IMR-90 (cell line): ENCODE results near the gene ACSF2. TPM values are rescaled to one million over a fixed set of nuclear protein-coding genes. Genes with fewer than 3 reads are reported as not detected.

Source experiments
- ATAC-seq: fragments of 200-7000 bp; cut with Tn5 transposase; 2 replicates; pipeline ENCODE4 v1.9.1; 2020; ENCODE audit warnings: low read depth, mild to moderate bottlenecking, moderate library complexity
- BruUV-seq: library from RNA; stranded (reverse); fragments of 400-500 nt; replicated peaks from 2 replicates; lab custom pipeline; 2021; lab: Mats Ljungman, UMichigan
- CTCF ChIA-PET: fragments of 300-600 bp; formaldehyde crosslinking; extraction: SDS; loops from one replicate; lab custom pipeline; 2021; ENCODE audit warnings: antibody characterized with exemption; lab: Yijun Ruan, JAX
- POLR2A ChIA-PET: fragments of 300-600 bp; sonication (Branson Sonifier 250); formaldehyde crosslinking; loops from one replicate; lab custom pipeline; 2022; ENCODE audit warnings: antibody characterized with exemption; ENCODE audit not compliant: unreplicated experiment; lab: Charles Lee
- DNase-seq: peaks from one replicate; pipeline ENCODE4 v3.0.0; 2013
- H2AFZ ChIP-seq: replicated peaks from 2 replicates; pipeline ENCODE3; 2013; ENCODE audit warnings: low read length, mild to moderate bottlenecking; ENCODE audit not compliant: poor library complexity
- H2AK5ac ChIP-seq: 2 replicates; pipeline ENCODE4 v1.6.1; 2013; ENCODE audit warnings: low read depth, low read length, inconsistent platforms
- H2AK9ac ChIP-seq: replicated peaks from 2 replicates; pipeline ENCODE3; 2013; ENCODE audit warnings: mild to moderate bottlenecking, low read depth, low read length, moderate library complexity; ENCODE audit not compliant: poor library complexity
- H2BK120ac ChIP-seq: 2 replicates; pipeline ENCODE4 v1.6.1; 2013; ENCODE audit warnings: low read depth, low read length, inconsistent platforms
- H2BK15ac ChIP-seq: 3 replicates; pipeline ENCODE4 v1.6.1; 2013; ENCODE audit warnings: low read depth, low read length, inconsistent platforms
- H2BK20ac ChIP-seq: 2 replicates; pipeline ENCODE4 v1.6.1; 2013; ENCODE audit warnings: low read depth, mild to moderate bottlenecking, inconsistent platforms, low read length, moderate library complexity
- H2BK5ac ChIP-seq: 2 replicates; pipeline ENCODE4 v1.6.1; 2013; ENCODE audit warnings: mild to moderate bottlenecking, low read depth, low read length, inconsistent platforms; ENCODE audit not compliant: poor library complexity, severe bottlenecking
- H3K14ac ChIP-seq: replicated peaks from 2 replicates; pipeline ENCODE4 v1.6.1; 2013; ENCODE audit warnings: low read depth, low read length, inconsistent platforms
- H3K18ac ChIP-seq: 2 replicates; pipeline ENCODE4 v1.6.1; 2013; ENCODE audit warnings: low read depth, low read length, control low read depth
- H3K23ac ChIP-seq: 2 replicates; pipeline ENCODE4 v1.6.1; 2013; ENCODE audit warnings: low read depth, low read length, inconsistent platforms
- H3K27ac ChIP-seq: 2 replicates; pipeline ENCODE4 v1.5.1; 2013; ENCODE audit warnings: mild to moderate bottlenecking, control low read depth, low read length; ENCODE audit not compliant: insufficient read depth
- H3K27me3 ChIP-seq: 2 replicates; pipeline ENCODE4 v1.6.1; 2013; ENCODE audit warnings: low read length; ENCODE audit not compliant: control insufficient read depth, insufficient read depth
- H3K36me3 ChIP-seq: 2 replicates; pipeline ENCODE4 v1.6.1; 2013; ENCODE audit warnings: low read length, mixed read lengths; ENCODE audit not compliant: control insufficient read depth, insufficient read depth
- H3K4ac ChIP-seq: 2 replicates; pipeline ENCODE4 v1.6.1; 2013; ENCODE audit warnings: low read depth, low read length, inconsistent platforms
- H3K4me1 ChIP-seq: 2 replicates; pipeline ENCODE4 v1.6.1; 2013; ENCODE audit warnings: low read length, mixed read lengths; ENCODE audit not compliant: control insufficient read depth, insufficient read depth
- H3K4me2 ChIP-seq: 2 replicates; pipeline ENCODE4 v1.6.1; 2013; ENCODE audit warnings: low read depth, mild to moderate bottlenecking, control low read depth, low read length, moderate library complexity
- H3K4me3 ChIP-seq: 2 replicates; pipeline ENCODE4 v1.5.1; 2013; ENCODE audit warnings: low read depth, mild to moderate bottlenecking, control low read depth, low read length, moderate library complexity; ENCODE audit not compliant: insufficient read depth
- H3K56ac ChIP-seq: 2 replicates; pipeline ENCODE4 v1.6.1; 2013; ENCODE audit warnings: low read length, inconsistent platforms; ENCODE audit not compliant: insufficient read depth; ENCODE audit errors: extremely low read depth
- H3K79me1 ChIP-seq, 2 experiments: 2 replicates each; pipeline ENCODE4 v1.6.1; 2013; ENCODE audit warnings: low read length in 2 of 2, inconsistent platforms in 1 of 2, low read depth in 1 of 2
- H3K9ac ChIP-seq: 2 replicates; pipeline ENCODE4 v1.6.1; 2013; ENCODE audit warnings: low read depth, low read length, control low read depth
- H3K9me1 ChIP-seq: 2 replicates; pipeline ENCODE4 v1.6.1; 2013; ENCODE audit warnings: low read length, inconsistent platforms; ENCODE audit not compliant: insufficient read depth
- H3K9me3 ChIP-seq: 2 replicates; pipeline ENCODE4 v1.6.1; 2013; ENCODE audit warnings: low read length; ENCODE audit not compliant: control insufficient read depth, insufficient read depth
- H4K20me1 ChIP-seq: 2 replicates; pipeline ENCODE4 v1.6.1; 2013; ENCODE audit warnings: low read length, inconsistent platforms; ENCODE audit not compliant: insufficient read depth
- H4K5ac ChIP-seq: 2 replicates; pipeline ENCODE4 v1.6.1; 2013; ENCODE audit warnings: mild to moderate bottlenecking, low read depth, low read length, control low read depth
- H4K8ac ChIP-seq, 2 experiments: 2 replicates each; pipeline ENCODE4 v1.6.1; 2013; ENCODE audit warnings: low read depth in 2 of 2, low read length in 2 of 2, control low read depth in 1 of 2, inconsistent platforms in 1 of 2
- H4K91ac ChIP-seq: 2 replicates; pipeline ENCODE4 v1.6.1; 2013; ENCODE audit warnings: low read depth, low read length, inconsistent platforms; ENCODE audit not compliant: insufficient read depth
- BHLHE40 ChIP-seq: fragments of 150-350 bp; IDR thresholded peaks from 2 replicates; pipeline ENCODE4 v1.6.1; 2016; ENCODE audit warnings: mild to moderate bottlenecking, low read depth, low read length
- CEBPB ChIP-seq: IDR thresholded peaks from 2 replicates; pipeline ENCODE4 v1.6.1; 2012; ENCODE audit warnings: low read depth, low read length, improper control_type of control experiment
- CHD1 ChIP-seq: IDR thresholded peaks from 2 replicates; pipeline ENCODE4 v1.6.1; 2012; ENCODE audit warnings: low read depth, low read length, improper control_type of control experiment
- FOS ChIP-seq: fragments of 150-350 bp; IDR thresholded peaks from 2 replicates; pipeline ENCODE4 v1.6.1; 2016; ENCODE audit warnings: low read depth, low read length
- MAFK ChIP-seq: IDR thresholded peaks from 2 replicates; pipeline ENCODE4 v1.6.1; 2012; ENCODE audit warnings: low read depth, low read length, improper control_type of control experiment
- MAZ ChIP-seq: IDR thresholded peaks from 2 replicates; pipeline ENCODE4 v1.6.1; 2012; ENCODE audit warnings: low read depth, mild to moderate bottlenecking, low read length, improper control_type of control experiment, moderate library complexity, borderline replicate concordance
- MXI1 ChIP-seq: IDR thresholded peaks from 2 replicates; pipeline ENCODE4 v1.6.1; 2012; ENCODE audit warnings: low read depth, mild to moderate bottlenecking, low read length, moderate library complexity, borderline replicate concordance
- NFE2L2 ChIP-seq: fragments of 150-350 bp; IDR thresholded peaks from 2 replicates; pipeline ENCODE4 v1.6.1; 2016; ENCODE audit warnings: low read depth, mild to moderate bottlenecking, low read length
- POLR2A ChIP-seq: IDR thresholded peaks from 2 replicates; pipeline ENCODE4 v1.6.1; 2012; ENCODE audit warnings: mild to moderate bottlenecking, low read depth, low read length
- RAD21 ChIP-seq: IDR thresholded peaks from 2 replicates; pipeline ENCODE4 v1.6.1; 2012; ENCODE audit warnings: low read length, improper control_type of control experiment
- RCOR1 ChIP-seq: IDR thresholded peaks from 2 replicates; pipeline ENCODE4 v1.6.1; 2012; ENCODE audit warnings: mild to moderate bottlenecking, low read length, improper control_type of control experiment; ENCODE audit not compliant: insufficient replicate concordance
- RFX5 ChIP-seq: IDR thresholded peaks from 2 replicates; pipeline ENCODE4 v1.8.0; 2012; ENCODE audit warnings: low read depth, mild to moderate bottlenecking, low read length, moderate library complexity
- SMC3 ChIP-seq: fragments of 150-350 bp; IDR thresholded peaks from 2 replicates; pipeline ENCODE4 v1.6.1; 2016; ENCODE audit warnings: low read depth, mild to moderate bottlenecking, antibody characterized with exemption, low read length, moderate library complexity
- WGBS, 2 experiments: methylation state at CpG; one replicate each; pipeline versions ENCODE4 v1.1.5 to v1.1.7; 2013; ENCODE audit warnings: missing lambda C conversion rate in 2 of 2; ENCODE audit not compliant: insufficient read length in 1 of 2; ENCODE audit errors: extremely low coverage in 2 of 2; 5-methylcytosine and 5-hydroxymethylcytosine counted together
- dilution Hi-C: fragments of 300-500 bp; cut with HindIII; formaldehyde crosslinking; loops from one replicate; pipeline ENCODE4 v1.14.3; 2018; ENCODE audit warnings: low sequenced_read_pairs; ENCODE audit not compliant: unreplicated experiment
- in situ Hi-C: fragments of 300-500 bp; cut with MboI; formaldehyde crosslinking; loops from 3 replicates; pipeline ENCODE4 v1.14.3; 2019; ENCODE audit warnings: low sequenced_read_pairs, inconsistent platforms, mixed read lengths
- intact Hi-C: fragments of 100-400 bp; cut with micrococcal nuclease; formaldehyde crosslinking; loops from 2 replicates; pipeline ENCODE4 v1.10.0; 2022
- polyA plus RNA-seq, 3 experiments: library from polyadenylated mRNA; depleted of rRNA; stranded (reverse); fragments of >200 nt; gene quantifications; 2 replicates each; pipeline ENCODE4 v1.2.3, GENCODE V29; 2012; ENCODE audit warnings: low replicate concordance in 1 of 3
- total RNA-seq: library from RNA; depleted of rRNA; stranded (reverse); fragments of >200 nt; gene quantifications from 2 replicates; pipeline ENCODE4 v1.2.3, GENCODE V29; 2012
- TF ChIP-seq, protein P1 (sequence below): fragments of 150-350 bp; IDR thresholded peaks from 2 replicates; pipeline ENCODE4 v1.6.1; 2017; ENCODE audit warnings: mild to moderate bottlenecking, antibody characterized with exemption, low read length, low read depth
- TF ChIP-seq, protein P2 (sequence below): fragments of 150-350 bp; IDR thresholded peaks from 2 replicates; pipeline ENCODE4 v1.6.1; 2016; ENCODE audit warnings: low read depth, mild to moderate bottlenecking, low read length, moderate library complexity, borderline replicate concordance
- TF ChIP-seq, protein P3 (sequence below): conservative IDR thresholded peaks from 2 replicates; pipeline ENCODE4 v1.5.1; 2012; ENCODE audit warnings: mild to moderate bottlenecking, low read depth, low read length, improper control_type of control experiment

ACSF2 gene
- total and polyA plus RNA-seq, 2 of the 4 experiments (the other 2 are of a cell fraction): 18.5 to 27.2 TPM

DNA sequence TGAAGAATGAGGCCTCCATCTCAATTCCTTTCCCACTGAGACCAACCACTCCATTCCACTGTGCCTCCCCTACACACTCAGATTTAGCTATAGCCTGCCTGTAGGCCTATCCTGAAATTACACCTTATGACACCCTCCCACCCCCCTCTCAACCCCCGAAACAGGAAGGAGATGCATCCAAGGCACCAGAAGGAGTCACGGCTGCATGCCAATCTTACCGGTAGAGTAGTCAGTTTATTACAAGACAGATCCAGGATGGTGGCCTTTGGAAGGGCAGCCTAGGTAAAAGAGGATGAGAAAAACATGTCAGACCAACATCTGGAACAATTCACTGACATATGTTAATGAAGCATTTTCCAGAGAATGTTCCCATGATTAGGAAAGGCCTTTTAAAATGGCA is 31.3 kb upstream of the ACSF2 start:
- ChIA-PET CTCF (no interaction called here), POLR2A (no interaction called here)
- Histone ChIP-seq H4K8ac (no peak overlapping the region), H2AFZ (no peak overlapping the region), H2AK5ac (no peak overlapping the region), H2BK15ac (no peak overlapping the region), H3K4me1 (peaks cover 4% of the 10 kb centered on the region), H3K79me1 (peaks cover 41 to 55% of the 10 kb centered on the region in 2 experiments), H3K27ac (no peak overlapping the region), H3K56ac (no peak overlapping the region), H3K9me1 (peaks cover 16% of the 10 kb centered on the region; the same call in 1 of the 2 replicates), H3K23ac (no peak overlapping the region), H2BK120ac (no peak overlapping the region), H3K4ac (no peak overlapping the region), H2BK5ac (no peak overlapping the region), H3K9ac (no peak overlapping the region), H2BK20ac (no peak overlapping the region), H4K91ac (no peak overlapping the region), H3K4me2 (peak overlapping the region; percentile 34), H3K27me3 (no peaks in the 10 kb centered on the region), H3K36me3 (peaks cover 45% of the 10 kb centered on the region), H3K9me3 (0 out of 2 replicates have a peak, but pooled peaks cover 2% of the 10 kb centered on the region), H4K20me1 (peaks cover 55% of the 10 kb centered on the region), H4K5ac (no peak overlapping the region), H3K18ac (no peak overlapping the region), H3K14ac (no peak overlapping the region), H3K4me3 (no peak overlapping the region), H2AK9ac (no peak overlapping the region)
- in situ Hi-C loops (no loop called here), dilution Hi-C loops (no loop called here), intact Hi-C loops (no loop called here)
- no CpG with 5 or more reads among the region's 3 CpGs for WGBS, 2 experiments
- ATAC-seq (no peak), DNase-seq (no peak)
- no peak for TF ChIP-seq MAFK
- TF ChIP-seq RAD21: no peak
- no peak for TF ChIP-seq RFX5
- no peak for TF ChIP-seq SMC3
- no peak for TF ChIP-seq MXI1
- TF ChIP-seq, protein P1, sequence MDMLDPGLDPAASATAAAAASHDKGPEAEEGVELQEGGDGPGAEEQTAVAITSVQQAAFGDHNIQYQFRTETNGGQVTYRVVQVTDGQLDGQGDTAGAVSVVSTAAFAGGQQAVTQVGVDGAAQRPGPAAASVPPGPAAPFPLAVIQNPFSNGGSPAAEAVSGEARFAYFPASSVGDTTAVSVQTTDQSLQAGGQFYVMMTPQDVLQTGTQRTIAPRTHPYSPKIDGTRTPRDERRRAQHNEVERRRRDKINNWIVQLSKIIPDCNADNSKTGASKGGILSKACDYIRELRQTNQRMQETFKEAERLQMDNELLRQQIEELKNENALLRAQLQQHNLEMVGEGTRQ: no peak
- TF ChIP-seq RCOR1: no peak
- TF ChIP-seq BHLHE40: no peak
- TF ChIP-seq MAZ: no peak
- no peak for TF ChIP-seq FOS
- TF ChIP-seq, protein P2, sequence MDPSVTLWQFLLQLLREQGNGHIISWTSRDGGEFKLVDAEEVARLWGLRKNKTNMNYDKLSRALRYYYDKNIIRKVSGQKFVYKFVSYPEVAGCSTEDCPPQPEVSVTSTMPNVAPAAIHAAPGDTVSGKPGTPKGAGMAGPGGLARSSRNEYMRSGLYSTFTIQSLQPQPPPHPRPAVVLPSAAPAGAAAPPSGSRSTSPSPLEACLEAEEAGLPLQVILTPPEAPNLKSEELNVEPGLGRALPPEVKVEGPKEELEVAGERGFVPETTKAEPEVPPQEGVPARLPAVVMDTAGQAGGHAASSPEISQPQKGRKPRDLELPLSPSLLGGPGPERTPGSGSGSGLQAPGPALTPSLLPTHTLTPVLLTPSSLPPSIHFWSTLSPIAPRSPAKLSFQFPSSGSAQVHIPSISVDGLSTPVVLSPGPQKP: no peak
- no peak for TF ChIP-seq POLR2A
- TF ChIP-seq, protein P3, sequence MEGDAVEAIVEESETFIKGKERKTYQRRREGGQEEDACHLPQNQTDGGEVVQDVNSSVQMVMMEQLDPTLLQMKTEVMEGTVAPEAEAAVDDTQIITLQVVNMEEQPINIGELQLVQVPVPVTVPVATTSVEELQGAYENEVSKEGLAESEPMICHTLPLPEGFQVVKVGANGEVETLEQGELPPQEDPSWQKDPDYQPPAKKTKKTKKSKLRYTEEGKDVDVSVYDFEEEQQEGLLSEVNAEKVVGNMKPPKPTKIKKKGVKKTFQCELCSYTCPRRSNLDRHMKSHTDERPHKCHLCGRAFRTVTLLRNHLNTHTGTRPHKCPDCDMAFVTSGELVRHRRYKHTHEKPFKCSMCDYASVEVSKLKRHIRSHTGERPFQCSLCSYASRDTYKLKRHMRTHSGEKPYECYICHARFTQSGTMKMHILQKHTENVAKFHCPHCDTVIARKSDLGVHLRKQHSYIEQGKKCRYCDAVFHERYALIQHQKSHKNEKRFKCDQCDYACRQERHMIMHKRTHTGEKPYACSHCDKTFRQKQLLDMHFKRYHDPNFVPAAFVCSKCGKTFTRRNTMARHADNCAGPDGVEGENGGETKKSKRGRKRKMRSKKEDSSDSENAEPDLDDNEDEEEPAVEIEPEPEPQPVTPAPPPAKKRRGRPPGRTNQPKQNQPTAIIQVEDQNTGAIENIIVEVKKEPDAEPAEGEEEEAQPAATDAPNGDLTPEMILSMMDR: no peak
- no peak for TF ChIP-seq NFE2L2
- TF ChIP-seq CEBPB: no peak
- TF ChIP-seq CHD1: no peak
- BruUV-seq: no TSS peak
